Left lobe of liver (tissue), 2 donors: ENCODE results near the gene IL9R. TPM values are rescaled to one million over a fixed set of nuclear protein-coding genes. Genes with fewer than 3 reads are reported as not detected.
"Not testable (repeated sequence)": the region's sequence is repeated elsewhere in the genome, so short reads cannot be mapped to it uniquely, and the experiment has no call there.

ENCODE experiments used
- ATAC-seq: fragments of 200-7000 bp; cut with Tn5 transposase; one replicate; pipeline ENCODE4 v1.9.1; 2020; ENCODE audit warnings: mild to moderate bottlenecking, moderate library complexity
- DNase-seq: peaks from one replicate; pipeline ENCODE4 v3.0.0-alpha.2; 2020; ENCODE audit warnings: low spot score
- total RNA-seq: library from RNA; stranded (reverse); gene quantifications from one replicate; pipeline ENCODE4 v1.2.1, GENCODE V29; 2021
- donor health status: DM: no; HTN: no; CAD: no; lungs with moderate emphysema.
- donor health status: DM: no; HTN: yes; CAD: no.

Gene IL9R, protein sequence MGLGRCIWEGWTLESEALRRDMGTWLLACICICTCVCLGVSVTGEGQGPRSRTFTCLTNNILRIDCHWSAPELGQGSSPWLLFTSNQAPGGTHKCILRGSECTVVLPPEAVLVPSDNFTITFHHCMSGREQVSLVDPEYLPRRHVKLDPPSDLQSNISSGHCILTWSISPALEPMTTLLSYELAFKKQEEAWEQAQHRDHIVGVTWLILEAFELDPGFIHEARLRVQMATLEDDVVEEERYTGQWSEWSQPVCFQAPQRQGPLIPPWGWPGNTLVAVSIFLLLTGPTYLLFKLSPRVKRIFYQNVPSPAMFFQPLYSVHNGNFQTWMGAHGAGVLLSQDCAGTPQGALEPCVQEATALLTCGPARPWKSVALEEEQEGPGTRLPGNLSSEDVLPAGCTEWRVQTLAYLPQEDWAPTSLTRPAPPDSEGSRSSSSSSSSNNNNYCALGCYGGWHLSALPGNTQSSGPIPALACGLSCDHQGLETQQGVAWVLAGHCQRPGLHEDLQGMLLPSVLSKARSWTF
- total RNA-seq, result not detected

DNA sequence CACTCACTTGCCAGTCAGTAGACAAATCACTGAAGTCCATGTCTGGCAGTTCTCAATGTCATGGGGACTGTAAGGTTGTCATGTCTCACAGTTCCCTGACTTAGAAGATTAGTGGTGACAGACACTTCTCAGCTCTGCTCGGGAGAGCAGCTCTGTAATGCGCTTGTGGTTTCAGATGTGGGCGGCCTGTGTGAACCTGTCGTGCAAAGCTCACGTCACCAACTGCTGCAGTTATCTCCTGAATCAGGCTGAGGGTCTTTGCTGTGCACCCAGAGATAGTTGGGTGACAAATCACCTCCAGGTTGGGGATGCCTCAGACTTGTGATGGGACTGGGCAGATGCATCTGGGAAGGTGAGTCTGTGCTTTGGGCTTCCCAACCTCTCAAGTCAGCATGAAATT is at the start of gene IL9R:
Gene IL9R, plus strand, starts transcription at position 261 of the 400 bp plus-strand sequence. Its CDS starts 64 bp downstream, at position 325.
- DNase-seq, result no peak
- no peak for ATAC-seq

GRCh38 chrX:155949098-155949497 is 48.4 kb upstream of the IL9R start:
- no peak for ATAC-seq

DNA sequence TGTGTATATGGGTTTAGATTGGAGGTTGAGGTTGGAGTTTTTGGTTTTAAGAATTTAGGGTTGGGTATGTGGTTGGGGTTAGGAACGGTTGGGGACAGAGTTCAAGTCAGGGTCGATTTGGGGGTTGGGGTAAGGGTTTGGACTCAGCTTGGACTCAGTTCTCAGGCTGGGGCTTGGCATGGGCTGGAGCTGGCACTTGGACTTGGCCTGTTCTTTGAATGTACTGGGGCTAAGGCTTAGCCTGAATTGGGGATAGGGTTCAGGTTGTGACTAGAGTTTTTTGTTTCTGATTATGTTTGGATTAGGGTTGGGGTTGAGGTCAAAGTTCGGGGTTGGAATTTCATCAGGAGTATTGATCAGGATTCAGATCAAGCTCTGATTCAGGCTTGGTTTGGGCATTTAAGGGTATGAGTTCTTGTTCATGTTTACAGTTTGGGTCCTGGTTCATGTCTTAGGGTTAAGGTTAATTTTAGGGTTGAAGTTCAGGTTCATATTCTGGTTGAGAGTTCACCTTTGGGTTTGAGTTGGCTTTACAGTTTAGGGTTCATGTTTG is 46.2 kb upstream of the IL9R start:
- peak; percentile 82 for ATAC-seq
- peak; percentile 69 for DNase-seq

More at GRCh38 chrX:155949098-155949497, 48.4 kb upstream of the IL9R start:
- no peak for DNase-seq

- no peak for ATAC-seq
- no peak for DNase-seq
Observed at GRCh38 chrX:155953055-155953454, 44.4 kb upstream of the IL9R start.

DNA sequence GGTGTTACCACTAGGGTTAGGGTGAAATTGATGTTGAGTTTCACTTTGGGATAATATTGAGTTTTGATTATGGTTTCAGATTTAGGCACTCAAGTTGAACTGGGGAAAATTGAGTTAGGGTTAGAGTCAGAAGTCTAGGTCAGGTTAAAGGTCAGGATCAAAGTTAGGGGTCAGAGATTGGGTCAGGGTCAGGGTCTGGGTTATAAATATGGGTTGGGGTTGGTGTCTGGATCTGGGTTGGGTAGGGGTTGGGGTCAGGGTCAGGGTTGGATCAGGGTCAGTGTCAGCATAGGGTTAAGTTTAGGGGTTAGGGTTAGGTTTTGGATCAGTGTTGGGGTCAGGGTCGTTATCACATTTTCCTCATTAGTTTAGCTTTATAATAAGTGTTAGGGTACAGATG is 42.7 kb upstream of the IL9R start:
- ATAC-seq (no peak), DNase-seq (no peak)

DNA sequence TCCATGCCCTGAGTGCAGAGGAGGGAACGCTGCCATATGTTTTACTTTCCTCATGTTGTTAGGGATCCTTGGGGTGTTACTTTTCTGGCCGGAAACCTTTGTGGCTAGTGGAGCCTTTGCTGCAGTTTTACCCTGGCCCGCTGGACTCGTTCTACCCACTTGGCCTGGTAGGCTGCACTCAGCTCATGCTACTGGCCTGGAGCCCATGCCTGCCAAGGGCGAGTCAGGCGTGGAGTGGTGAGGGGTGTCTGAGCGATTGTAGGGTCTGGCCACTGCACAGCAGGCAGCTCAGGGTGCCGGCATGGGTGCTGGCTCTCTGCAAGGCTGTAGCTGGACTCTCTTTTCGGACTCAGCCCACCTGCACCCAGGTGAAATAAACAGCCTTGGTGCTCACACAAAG is 41.4 kb upstream of the IL9R start:
- ATAC-seq, result no peak
- no peak for DNase-seq

- DNase-seq (peak; percentile 55), ATAC-seq (peak; percentile 67)
Observed at GRCh38 chrX:155956649-155957048, 40.8 kb upstream of the IL9R start.

DNA sequence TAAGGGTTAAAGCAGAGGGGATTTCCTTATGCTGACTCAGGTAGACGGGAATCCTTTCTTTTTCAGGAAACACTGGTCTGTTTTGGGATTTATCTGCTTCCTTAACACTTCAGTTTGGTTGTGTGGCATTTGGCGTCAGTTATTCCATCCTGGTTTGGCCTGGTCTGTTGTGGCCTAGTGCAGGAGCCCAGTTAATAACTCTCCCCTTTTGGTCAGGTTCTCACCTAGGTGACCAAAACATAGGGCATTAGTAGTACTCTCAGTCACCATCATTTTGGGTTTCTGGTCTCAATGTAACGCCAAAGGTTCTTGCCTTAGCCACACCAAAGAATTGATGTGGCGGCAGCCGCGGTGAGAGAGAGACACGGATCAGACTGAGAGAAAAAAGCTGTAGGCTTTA is 39.7 kb upstream of the IL9R start:
- ATAC-seq, result no peak
- no peak for DNase-seq

DNA sequence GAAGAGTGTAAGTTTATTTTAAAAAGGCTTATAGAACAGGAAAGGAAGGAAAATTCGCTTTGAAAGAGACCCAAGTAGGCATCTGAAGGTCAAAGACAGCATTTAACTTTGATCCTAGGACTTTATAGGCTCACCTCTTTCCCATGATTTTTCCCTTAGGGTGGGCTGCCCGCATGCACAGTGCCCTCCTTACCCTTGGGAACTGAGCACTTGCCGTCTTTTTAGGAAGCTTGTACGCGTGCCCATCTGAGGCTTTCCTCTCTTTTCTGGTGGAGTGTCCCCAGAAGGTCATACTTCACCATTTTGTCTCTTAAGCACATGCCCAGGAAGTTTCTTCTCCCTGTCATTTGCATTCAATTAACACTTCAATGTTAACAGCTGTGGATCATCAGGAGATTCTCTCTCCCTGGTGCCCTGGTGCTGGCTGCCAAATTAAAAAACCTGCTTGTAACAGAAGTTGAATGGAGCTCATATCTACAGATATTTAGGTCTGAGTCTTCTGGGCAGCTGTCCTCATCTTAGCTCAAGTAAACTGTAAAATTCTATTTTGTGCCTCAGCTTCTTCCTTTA is 38.4 kb upstream of the IL9R start:
- ATAC-seq (no peak), DNase-seq (no peak)

DNA sequence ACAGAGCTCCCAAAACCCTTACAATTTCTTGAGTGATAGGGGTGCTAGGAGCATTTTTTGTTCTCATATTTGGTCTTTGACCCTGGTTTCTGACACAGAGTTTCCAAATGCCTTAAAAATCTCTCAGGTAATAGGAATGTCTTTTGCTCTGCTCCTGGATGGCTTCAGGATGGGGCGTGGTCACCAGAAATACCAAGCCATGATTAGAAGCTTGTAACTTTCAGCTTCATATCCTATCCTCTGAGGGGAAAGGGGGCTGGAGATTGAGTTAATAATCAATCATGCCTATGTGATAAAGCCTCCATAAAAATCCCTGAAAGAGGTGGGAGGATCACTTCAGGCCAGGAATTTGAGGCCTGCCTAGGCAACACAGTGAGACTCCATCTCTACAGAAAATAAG is 34.6 kb upstream of the IL9R start:
- ATAC-seq (no peak), DNase-seq (no peak)

GRCh38 chrX:155966876-155967275 is 30.6 kb upstream of the IL9R start:
- DNase-seq (no peak), ATAC-seq (peak; percentile 81)

DNA sequence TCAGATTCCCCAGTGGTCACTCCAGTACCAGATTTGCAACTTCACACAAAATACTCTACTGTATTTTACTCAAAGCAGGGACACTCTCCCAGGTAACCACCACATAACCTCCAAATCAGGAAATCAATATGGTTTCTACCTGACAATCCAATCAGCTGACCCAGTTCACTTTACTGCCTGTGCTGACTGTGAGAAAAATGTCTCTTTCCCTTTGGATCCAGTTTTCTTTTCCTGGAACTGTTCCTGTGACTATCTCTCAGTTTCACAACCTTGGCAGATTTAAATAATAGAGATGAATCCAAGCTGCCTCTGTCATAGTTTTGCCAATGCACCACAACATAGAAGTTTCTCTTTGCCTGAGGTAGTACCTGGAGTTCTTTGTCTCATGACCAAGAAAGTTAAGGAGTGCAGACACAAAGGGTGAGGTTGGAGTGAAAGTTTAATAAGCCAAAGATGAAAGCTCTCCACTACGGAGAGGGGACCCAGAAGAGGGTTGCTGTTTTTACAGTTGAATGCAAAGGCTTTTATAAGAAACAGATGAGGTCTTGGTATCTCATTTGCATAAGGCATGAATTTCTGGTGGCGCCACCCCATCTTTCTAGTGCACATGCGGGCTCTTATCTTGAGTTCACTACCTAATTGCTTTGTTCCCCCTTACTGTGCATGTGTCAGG is 29.7 kb upstream of the IL9R start:
- no peak for DNase-seq
- ATAC-seq, result peak; percentile 87

- DNase-seq (no peak), ATAC-seq (peak; percentile 15)
Observed at GRCh38 chrX:155968326-155968661, 29.2 kb upstream of the IL9R start.

GRCh38 chrX:155968791-155969190 is 28.7 kb upstream of the IL9R start:
- ATAC-seq, result no peak

GRCh38 chrX:155971658-155972057 is 25.8 kb upstream of the IL9R start:
- not testable (repeated sequence) for ATAC-seq, DNase-seq

More at GRCh38 chrX:155968791-155969190, 28.7 kb upstream of the IL9R start:
- no peak for DNase-seq

- not testable (repeated sequence) for DNase-seq, ATAC-seq
Observed at GRCh38 chrX:155972241-155972640, 25.3 kb upstream of the IL9R start.

GRCh38 chrX:155983326-155983725 is 14.2 kb upstream of the IL9R start:
- ATAC-seq (no peak), DNase-seq (no peak)

DNA sequence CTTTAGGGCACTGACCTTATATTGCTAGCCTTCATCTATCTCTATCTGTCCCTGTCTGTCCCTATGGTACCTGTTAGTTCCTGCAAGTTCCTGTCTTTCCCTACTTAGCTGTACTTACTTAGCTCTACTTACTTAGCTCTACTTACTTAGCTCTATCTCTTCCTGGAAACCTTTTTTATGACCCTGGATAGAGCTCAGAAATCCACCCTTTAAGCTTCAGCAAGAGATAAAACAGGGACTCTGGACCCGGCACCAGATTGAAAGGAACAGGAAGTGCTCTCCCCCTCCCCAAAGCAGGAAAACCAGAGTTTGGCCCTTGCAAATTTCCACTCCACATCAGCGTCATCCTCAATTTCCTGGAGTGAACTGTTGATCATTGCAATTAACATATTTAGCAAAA is 12.3 kb upstream of the IL9R start:
- no peak for ATAC-seq
- no peak for DNase-seq

DNA sequence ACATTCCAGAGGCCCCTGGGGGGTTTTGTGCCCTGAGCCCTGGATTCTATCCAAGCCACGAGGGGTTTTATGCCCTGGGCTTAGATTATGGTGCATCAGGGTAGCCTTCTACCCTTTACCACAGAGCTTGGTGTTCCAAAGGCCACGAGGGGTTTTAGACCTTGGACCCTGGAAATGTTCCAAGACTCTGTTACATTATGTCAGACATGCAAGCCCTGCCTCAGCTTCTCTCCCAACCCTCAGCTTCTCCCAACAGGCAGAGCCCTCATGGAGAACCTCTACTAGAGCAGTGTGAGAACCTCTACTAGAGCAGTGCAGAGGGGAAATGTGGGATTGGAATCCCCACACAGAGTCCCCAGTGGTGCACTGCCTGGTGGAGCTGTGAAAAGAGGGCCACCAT is 10.5 kb upstream of the IL9R start:
- not testable (repeated sequence) for DNase-seq, ATAC-seq

DNA sequence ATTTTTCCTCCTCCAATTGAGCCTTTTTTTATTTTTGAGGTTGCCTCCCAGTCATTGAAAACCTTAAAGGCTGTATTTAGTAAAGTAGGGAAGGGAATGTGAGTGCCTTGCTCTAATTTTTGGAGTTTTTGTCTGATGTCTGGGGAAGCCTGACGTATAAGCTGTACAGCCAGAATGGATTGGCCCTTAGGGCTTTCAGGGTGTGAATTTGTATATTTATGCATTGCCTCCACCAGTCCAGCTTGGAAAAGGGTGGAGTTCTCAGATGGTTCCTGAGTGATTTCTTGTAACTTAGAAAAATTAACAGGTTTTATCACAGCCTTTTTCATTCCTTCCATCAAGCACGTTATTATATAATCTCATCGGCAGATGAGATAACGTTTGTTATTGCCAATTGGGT is 8.6 kb upstream of the IL9R start:
- DNase-seq, result no peak
- ATAC-seq, result no peak

- ATAC-seq, result peak; percentile 81
- no peak for DNase-seq
Observed at GRCh38 chrX:155993421-155993820, 4.1 kb upstream of the IL9R start.
